ENCODE measurements around the gene LRCH1. TPM values are rescaled to one million over a fixed set of nuclear protein-coding genes. Genes with fewer than 3 reads are reported as not detected.

LRCH1 gene
- total and polyA plus RNA-seq, 10 of the 15 experiments (the other 5 are each of a cell fraction or from before 2014, with no cell fraction given) = 5.3 to 48.9 (median 14.4) TPM

GRCh38 chr13:46605825-46606554 lies 53.0 kb downstream of the LRCH1 start (continued):
- TF ChIP-seq PRDM15 (CRISPR knock-in tag; IDR thresholded peaks at IDR 0.05) = no peak
- peak; percentile 92 for TF ChIP-seq NR2F1 (conservative IDR thresholded peaks at IDR 0.05)
- no peak for TF ChIP-seq ZNF274 (IDR thresholded peaks at IDR 0.05; ENCODE audit: insufficient read depth, insufficient read length)
- TF ChIP-seq SMAD1 (IDR thresholded peaks at IDR 0.05; ENCODE audit: low read depth, partially characterized antibody) = no peak
- TF ChIP-seq NR2C2 (IDR thresholded peaks at IDR 0.05; ENCODE audit: borderline replicate concordance, control insufficient read depth, insufficient read length, low read depth) = no peak
- no peak for TF ChIP-seq ZZZ3 (IDR thresholded peaks at IDR 0.05; ENCODE audit: control insufficient read depth, insufficient read length, low read depth)
- TF ChIP-seq PBX3 (IDR thresholded peaks at IDR 0.05; ENCODE audit: insufficient replicate concordance, low read depth, low read length) = no peak
- TF ChIP-seq POLR2A (IDR thresholded peaks at IDR 0.05; ENCODE audit: low read depth, low read length) = no peak
- TF ChIP-seq BCL3 (IDR thresholded peaks at IDR 0.05; ENCODE audit: borderline replicate concordance, insufficient read depth, low read depth, low read length, poor library complexity, severe bottlenecking) = peak; percentile 70
- no peak for TF ChIP-seq CEBPZ (IDR thresholded peaks at IDR 0.05; ENCODE audit: low read depth, low read length)
- TF ChIP-seq GATAD2B (conservative IDR thresholded peaks at IDR 0.05; ENCODE audit: low read depth) = no peak; the same call in 1 of the 2 replicates
- TF ChIP-seq NFYA (IDR thresholded peaks at IDR 0.05; ENCODE audit: borderline replicate concordance, low read depth, low read length) = no peak
- no peak for TF ChIP-seq ASH2L (IDR thresholded peaks at IDR 0.05; ENCODE audit: borderline replicate concordance, low read depth)
- no peak for TF ChIP-seq NFYB (IDR thresholded peaks at IDR 0.05; ENCODE audit: insufficient read depth, low read depth, low read length)
- no peak for TF ChIP-seq ZBTB11 (CRISPR knock-in tag; IDR thresholded peaks at IDR 0.05)

Data from GM12878 (cell line).